ENCODE results near the gene ATOH1. TPM values are rescaled to one million over a fixed set of nuclear protein-coding genes. Genes with fewer than 3 reads are reported as not detected.
A peak's percentile ranks its signal among the peaks of the same experiment; 100 is the strongest.

The ATOH1 gene
- total and polyA plus RNA-seq, 2 experiments from 2014 or later: 0.24 to 0.69 TPM

DNA sequence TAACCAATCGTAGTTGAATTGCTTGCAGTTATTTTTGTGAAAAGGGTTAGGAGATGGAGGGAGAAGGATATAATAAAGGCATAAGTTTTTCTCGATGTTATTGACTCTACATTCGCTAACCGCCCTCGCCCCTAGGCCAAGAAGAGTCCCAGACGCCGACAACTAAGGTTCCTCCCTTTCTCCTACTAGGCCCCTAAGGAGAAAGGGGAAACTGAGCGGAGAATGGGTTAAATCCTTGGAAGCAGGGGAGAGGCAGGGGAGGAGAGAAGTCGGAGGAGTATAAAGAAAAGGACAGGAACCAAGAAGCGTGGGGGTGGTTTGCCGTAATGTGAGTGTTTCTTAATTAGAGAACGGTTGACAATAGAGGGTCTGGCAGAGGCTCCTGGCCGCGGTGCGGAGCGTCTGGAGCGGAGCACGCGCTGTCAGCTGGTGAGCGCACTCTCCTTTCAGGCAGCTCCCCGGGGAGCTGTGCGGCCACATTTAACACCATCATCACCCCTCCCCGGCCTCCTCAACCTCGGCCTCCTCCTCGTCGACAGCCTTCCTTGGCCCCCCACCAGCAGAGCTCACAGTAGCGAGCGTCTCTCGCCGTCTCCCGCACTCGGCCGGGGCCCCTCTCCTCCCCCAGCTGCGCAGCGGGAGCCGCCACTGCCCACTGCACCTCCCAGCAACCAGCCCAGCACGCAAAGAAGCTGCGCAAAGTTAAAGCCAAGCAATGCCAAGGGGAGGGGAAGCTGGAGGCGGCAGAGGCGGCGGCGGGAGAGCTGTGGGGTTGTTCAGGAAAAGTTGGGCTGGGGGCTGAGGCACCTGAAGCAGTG, 5.9 kb downstream of the ATOH1 start:
- Histone ChIP-seq H3K9me2 (ENCODE audit: insufficient read depth) (no peaks in the 10 kb centered on the region), H3F3A (replicated peaks; ENCODE audit: low read depth) (peaks cover 9% of the 10 kb centered on the region; the same call in 1 of the 2 replicates), H3K27me3 (ENCODE audit: insufficient read depth) (peaks cover 86% of the 10 kb centered on the region), H3K36me3 (ENCODE audit: insufficient read depth) (no peaks in the 10 kb centered on the region), H3K4me3 (peak overlapping the region; percentile 66), H3K4me1 (ENCODE audit: insufficient read depth) (peaks cover 57% of the 10 kb centered on the region), H2AFZ (peak overlapping the region; percentile 87), H3K4me2 (peak overlapping the region; percentile 85), H3K79me2 (replicated peaks; ENCODE audit: insufficient read depth) (no peaks in the 10 kb centered on the region), H4K20me1 (replicated peaks; ENCODE audit: insufficient read depth) (peaks cover 7% of the 10 kb centered on the region), H3K27ac (ENCODE audit: low read depth) (no peak overlapping the region)
- Mint-ChIP-seq H3K27ac (no peak overlapping the region), H3K4me3 (peak overlapping the region; percentile 81), H3K9me3 (no peaks in the 10 kb centered on the region; the same call in 2 of the 3 replicates), H3K4me1 (peaks cover 51% of the 10 kb centered on the region), H3K27me3 (ENCODE audit: insufficient read depth, low read depth, poor library complexity) (peaks cover 79% of the 10 kb centered on the region), H3K36me3 (ENCODE audit: low read depth) (no peaks in the 10 kb centered on the region)
- no peak for TF ChIP-seq NANOG (IDR thresholded peaks at IDR 0.05; ENCODE audit: borderline replicate concordance)
- TF ChIP-seq, protein P1, sequence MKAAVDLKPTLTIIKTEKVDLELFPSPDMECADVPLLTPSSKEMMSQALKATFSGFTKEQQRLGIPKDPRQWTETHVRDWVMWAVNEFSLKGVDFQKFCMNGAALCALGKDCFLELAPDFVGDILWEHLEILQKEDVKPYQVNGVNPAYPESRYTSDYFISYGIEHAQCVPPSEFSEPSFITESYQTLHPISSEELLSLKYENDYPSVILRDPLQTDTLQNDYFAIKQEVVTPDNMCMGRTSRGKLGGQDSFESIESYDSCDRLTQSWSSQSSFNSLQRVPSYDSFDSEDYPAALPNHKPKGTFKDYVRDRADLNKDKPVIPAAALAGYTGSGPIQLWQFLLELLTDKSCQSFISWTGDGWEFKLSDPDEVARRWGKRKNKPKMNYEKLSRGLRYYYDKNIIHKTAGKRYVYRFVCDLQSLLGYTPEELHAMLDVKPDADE (IDR thresholded peaks at IDR 0.05): no peak
- TF ChIP-seq, protein P2, sequence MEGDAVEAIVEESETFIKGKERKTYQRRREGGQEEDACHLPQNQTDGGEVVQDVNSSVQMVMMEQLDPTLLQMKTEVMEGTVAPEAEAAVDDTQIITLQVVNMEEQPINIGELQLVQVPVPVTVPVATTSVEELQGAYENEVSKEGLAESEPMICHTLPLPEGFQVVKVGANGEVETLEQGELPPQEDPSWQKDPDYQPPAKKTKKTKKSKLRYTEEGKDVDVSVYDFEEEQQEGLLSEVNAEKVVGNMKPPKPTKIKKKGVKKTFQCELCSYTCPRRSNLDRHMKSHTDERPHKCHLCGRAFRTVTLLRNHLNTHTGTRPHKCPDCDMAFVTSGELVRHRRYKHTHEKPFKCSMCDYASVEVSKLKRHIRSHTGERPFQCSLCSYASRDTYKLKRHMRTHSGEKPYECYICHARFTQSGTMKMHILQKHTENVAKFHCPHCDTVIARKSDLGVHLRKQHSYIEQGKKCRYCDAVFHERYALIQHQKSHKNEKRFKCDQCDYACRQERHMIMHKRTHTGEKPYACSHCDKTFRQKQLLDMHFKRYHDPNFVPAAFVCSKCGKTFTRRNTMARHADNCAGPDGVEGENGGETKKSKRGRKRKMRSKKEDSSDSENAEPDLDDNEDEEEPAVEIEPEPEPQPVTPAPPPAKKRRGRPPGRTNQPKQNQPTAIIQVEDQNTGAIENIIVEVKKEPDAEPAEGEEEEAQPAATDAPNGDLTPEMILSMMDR (conservative IDR thresholded peaks at IDR 0.05; ENCODE audit: low read depth in 2 of 2): no peak
- TF ChIP-seq CREB1 (CRISPR knock-in tag; IDR thresholded peaks at IDR 0.05; ENCODE audit: low read depth): no peak
- TF ChIP-seq EZH2 (IDR thresholded peaks at IDR 0.05; ENCODE audit: low read depth, unreplicated experiment): peak; percentile 76
- ATAC-seq: peak; percentile 82
- DNase-seq (ENCODE audit: low spot score): peak; percentile 77

DNA sequence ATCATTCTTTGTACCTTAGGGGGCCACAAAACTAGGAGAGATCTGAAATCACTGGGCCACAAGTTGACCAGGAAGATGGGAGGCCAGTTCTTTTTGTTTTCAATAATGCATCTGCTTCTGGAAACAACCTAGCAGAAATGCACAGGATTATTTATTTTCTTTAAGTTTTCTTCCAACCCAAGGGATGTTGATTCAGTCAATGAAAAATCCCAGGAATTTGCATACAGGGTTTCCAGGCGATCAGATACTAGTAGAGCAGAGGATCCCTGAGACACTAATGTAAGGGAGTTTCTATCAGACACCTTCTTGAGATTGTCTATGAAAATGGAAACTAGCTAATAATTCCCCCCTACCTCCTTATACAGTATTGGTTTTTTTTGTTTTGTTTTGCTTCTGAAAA, 7.4 kb downstream of the ATOH1 start:
- Mint-ChIP-seq H3K4me3 (no peak overlapping the region; the same call in 2 of the 3 replicates), H3K9me3 (no peaks in the 10 kb centered on the region; the same call in 2 of the 3 replicates), H3K27me3 (ENCODE audit: insufficient read depth, low read depth, poor library complexity) (peaks cover 70% of the 10 kb centered on the region), H3K4me1 (peaks cover 40% of the 10 kb centered on the region), H3K36me3 (ENCODE audit: low read depth) (no peaks in the 10 kb centered on the region), H3K27ac (no peak overlapping the region)
- no peak overlapping the region; the same call in 1 of the 2 replicates for H3K4me3 ChIP-seq
- H3K4me1 ChIP-seq (ENCODE audit: insufficient read depth): peaks cover 46% of the 10 kb centered on the region
- ATAC-seq (no peak), DNase-seq (ENCODE audit: low spot score) (no peak)
- peak overlapping the region; percentile 85 for H3K4me2 ChIP-seq
- TF ChIP-seq ZNF114 (CRISPR knock-in tag; IDR thresholded peaks at IDR 0.05) (no peak), EZH2 (IDR thresholded peaks at IDR 0.05; ENCODE audit: low read depth, unreplicated experiment) (no peak), STAT1 (IDR thresholded peaks at IDR 0.05; ENCODE audit: unreplicated experiment) (no peak), NANOG (IDR thresholded peaks at IDR 0.05; ENCODE audit: borderline replicate concordance) (no peak), POLR2AphosphoS5 (IDR thresholded peaks at IDR 0.05; ENCODE audit: low read depth) (no peak)
- TF ChIP-seq, protein P2 (conservative IDR thresholded peaks at IDR 0.05; ENCODE audit: low read depth in 2 of 2): no peak
- TF ChIP-seq, protein P1 (IDR thresholded peaks at IDR 0.05): no peak
- peaks cover 72% of the 10 kb centered on the region for H3K27me3 ChIP-seq (ENCODE audit: insufficient read depth)
- H2AFZ ChIP-seq: no peak overlapping the region
- peaks cover 7% of the 10 kb centered on the region for H4K20me1 ChIP-seq (replicated peaks; ENCODE audit: insufficient read depth)
- peaks cover 9% of the 10 kb centered on the region; the same call in 1 of the 2 replicates for H3F3A ChIP-seq (replicated peaks; ENCODE audit: low read depth)
- no peak overlapping the region for H3K27ac ChIP-seq (ENCODE audit: low read depth)
- H3K79me2 ChIP-seq (replicated peaks; ENCODE audit: insufficient read depth): no peaks in the 10 kb centered on the region
- H3K36me3 ChIP-seq (ENCODE audit: insufficient read depth): no peaks in the 10 kb centered on the region
- no peaks in the 10 kb centered on the region for H3K9me2 ChIP-seq (ENCODE audit: insufficient read depth)
